ENCODE measurements around the gene CKS2.
"Not testable (repeated sequence)": the region's sequence is repeated elsewhere in the genome, so short reads cannot be mapped to it uniquely, and the experiment has no call there.

The CKS2 gene

DNA sequence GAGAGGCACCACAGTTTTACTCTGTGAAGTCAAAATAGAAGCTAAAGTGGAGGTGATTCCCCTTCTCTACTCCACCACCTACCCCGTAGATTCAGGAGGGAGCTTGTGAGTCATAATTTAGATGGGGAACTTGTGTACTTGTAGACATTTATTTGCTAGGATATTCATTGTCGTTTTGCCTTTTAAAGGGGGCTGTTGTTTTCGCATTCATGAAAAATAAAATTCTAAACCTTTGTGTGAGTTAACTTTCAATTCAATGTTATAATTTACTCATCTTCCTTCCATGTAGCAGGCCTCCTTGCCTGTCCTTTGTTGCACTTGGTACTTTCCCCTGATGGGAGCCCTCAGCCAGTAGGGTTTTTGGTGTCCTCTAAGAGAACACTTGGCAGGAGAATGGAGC lies 29.3 kb downstream of the CKS2 start:
- Histone ChIP-seq H3K36me3 (peaks cover 67% of the 10 kb centered on the region), H3K27ac (no peak overlapping the region), H3K27me3 (ENCODE audit: insufficient read depth, low read depth, severe bottlenecking) (no peaks in the 10 kb centered on the region), H3K9me3 (ENCODE audit: severe bottlenecking) (no peaks in the 10 kb centered on the region), H3K4me3 (ENCODE audit: low read depth, low read length) (no peak overlapping the region)
- DNase-seq, result no peak
- TF ChIP-seq, protein P1, sequence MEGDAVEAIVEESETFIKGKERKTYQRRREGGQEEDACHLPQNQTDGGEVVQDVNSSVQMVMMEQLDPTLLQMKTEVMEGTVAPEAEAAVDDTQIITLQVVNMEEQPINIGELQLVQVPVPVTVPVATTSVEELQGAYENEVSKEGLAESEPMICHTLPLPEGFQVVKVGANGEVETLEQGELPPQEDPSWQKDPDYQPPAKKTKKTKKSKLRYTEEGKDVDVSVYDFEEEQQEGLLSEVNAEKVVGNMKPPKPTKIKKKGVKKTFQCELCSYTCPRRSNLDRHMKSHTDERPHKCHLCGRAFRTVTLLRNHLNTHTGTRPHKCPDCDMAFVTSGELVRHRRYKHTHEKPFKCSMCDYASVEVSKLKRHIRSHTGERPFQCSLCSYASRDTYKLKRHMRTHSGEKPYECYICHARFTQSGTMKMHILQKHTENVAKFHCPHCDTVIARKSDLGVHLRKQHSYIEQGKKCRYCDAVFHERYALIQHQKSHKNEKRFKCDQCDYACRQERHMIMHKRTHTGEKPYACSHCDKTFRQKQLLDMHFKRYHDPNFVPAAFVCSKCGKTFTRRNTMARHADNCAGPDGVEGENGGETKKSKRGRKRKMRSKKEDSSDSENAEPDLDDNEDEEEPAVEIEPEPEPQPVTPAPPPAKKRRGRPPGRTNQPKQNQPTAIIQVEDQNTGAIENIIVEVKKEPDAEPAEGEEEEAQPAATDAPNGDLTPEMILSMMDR (IDR thresholded peaks at IDR 0.05; ENCODE audit: low read depth, low read length), result no peak

DNA sequence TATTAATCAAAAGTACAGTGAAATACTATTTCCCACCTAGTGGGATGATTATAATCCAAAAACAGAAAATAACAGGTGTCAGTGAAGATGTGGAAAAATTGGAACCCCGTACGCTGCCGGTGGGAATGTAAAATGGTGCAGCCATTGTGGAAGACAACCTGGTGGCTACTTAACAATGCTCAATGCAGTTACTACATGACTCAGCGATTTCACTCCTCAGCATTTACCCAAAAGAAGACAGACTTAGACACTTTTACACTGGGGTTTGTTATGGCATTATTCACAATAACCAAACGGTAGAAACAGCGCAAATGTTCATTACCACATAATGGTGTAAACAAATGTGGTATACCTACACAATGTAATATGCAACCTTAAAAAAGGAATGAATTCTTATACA lies 31.2 kb downstream of the CKS2 start:
- TF ChIP-seq, protein P1 (IDR thresholded peaks at IDR 0.05; ENCODE audit: low read depth, low read length), result no peak
- peaks cover 67% of the 10 kb centered on the region for H3K36me3 ChIP-seq
- no peak for DNase-seq
- no peak overlapping the region for H3K27ac ChIP-seq
- H3K9me3 ChIP-seq (ENCODE audit: severe bottlenecking), result no peaks in the 10 kb centered on the region
- H3K27me3 ChIP-seq (ENCODE audit: insufficient read depth, low read depth, severe bottlenecking), result no peaks in the 10 kb centered on the region
- H3K4me3 ChIP-seq (ENCODE audit: low read depth, low read length), result no peak overlapping the region

DNA sequence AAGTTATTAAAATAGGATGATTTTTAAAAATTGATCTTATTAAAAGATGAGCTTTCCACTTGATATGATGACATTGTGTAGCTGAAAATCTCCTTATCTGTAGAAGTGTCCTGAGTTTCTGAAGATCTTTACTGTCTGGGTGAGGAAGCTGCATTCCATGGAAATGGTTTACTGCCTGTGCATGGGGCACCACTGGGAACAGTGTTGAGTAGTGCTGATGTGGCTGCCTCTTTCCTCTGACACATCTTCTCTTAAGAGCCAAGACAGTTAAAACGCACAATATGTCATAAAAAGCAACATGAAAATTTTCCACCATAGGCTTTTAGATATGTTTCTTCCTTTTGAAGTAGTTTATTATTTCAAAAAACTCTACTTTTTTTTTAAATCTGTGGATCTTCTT lies 32.0 kb downstream of the CKS2 start:
- DNase-seq, result no peak
- H3K36me3 ChIP-seq, result peaks cover 72% of the 10 kb centered on the region

DNA sequence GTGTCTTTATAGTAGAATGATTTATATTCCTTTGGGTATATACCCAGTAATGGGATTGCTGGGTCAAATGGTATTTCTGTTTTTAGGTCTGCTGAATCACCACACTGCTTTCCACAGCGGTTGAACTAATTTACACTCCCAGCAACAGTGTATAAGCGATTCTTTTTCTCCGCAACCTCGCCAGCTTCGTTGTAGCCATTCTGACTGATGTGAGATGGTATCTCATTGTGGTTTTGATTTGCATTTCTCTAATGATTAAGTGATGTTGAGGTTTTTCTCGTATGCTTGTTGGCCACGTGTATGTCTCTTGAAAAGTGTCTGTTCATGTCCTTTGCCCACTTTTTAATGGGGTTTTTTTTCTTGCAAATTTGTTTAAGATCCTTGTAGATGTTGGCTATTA lies 32.8 kb downstream of the CKS2 start:
- H3K9me3 ChIP-seq (ENCODE audit: severe bottlenecking); H3K27me3 ChIP-seq (ENCODE audit: insufficient read depth, low read depth, severe bottlenecking); H3K4me3 ChIP-seq (ENCODE audit: low read depth, low read length); H3K27ac ChIP-seq; DNase-seq: not testable (repeated sequence)
- peaks cover 72% of the 10 kb centered on the region for H3K36me3 ChIP-seq

More for the DNA sequence above, 32.0 kb downstream of the CKS2 start:
- no peaks in the 10 kb centered on the region for H3K27me3 ChIP-seq (ENCODE audit: insufficient read depth, low read depth, severe bottlenecking)
- H3K9me3 ChIP-seq (ENCODE audit: severe bottlenecking), result no peaks in the 10 kb centered on the region
- H3K27ac ChIP-seq, result no peak overlapping the region
- H3K4me3 ChIP-seq (ENCODE audit: low read depth, low read length), result no peak overlapping the region
- TF ChIP-seq, protein P1 (IDR thresholded peaks at IDR 0.05; ENCODE audit: low read depth, low read length), result no peak

DNA sequence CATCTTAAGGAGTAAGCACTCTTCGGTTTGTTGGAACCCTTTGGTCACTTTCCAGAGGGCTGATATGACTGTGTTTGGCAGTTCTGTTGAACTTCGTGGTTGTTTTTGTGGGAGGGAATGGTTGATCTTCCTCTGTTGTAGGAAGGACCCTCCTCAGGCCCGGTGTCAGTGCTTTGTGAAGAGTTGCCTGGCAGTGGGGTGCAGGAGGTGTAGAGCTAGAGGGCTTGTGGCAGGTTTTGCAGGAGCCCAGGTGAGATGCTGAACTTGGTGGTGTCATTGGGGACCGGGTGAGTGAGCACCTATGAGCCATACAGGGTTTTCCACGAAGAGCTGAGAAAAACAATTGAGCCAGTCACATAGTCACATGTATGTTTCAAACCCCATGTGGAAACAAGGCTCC lies 34.5 kb downstream of the CKS2 start:
- DNase-seq, result no peak
- peaks cover 84% of the 10 kb centered on the region for H3K36me3 ChIP-seq
- H3K9me3 ChIP-seq (ENCODE audit: severe bottlenecking), result no peaks in the 10 kb centered on the region
- H3K27ac ChIP-seq, result no peak overlapping the region
- TF ChIP-seq, protein P1 (IDR thresholded peaks at IDR 0.05; ENCODE audit: low read depth, low read length), result no peak
- H3K4me3 ChIP-seq (ENCODE audit: low read depth, low read length), result no peak overlapping the region
- no peaks in the 10 kb centered on the region for H3K27me3 ChIP-seq (ENCODE audit: insufficient read depth, low read depth, severe bottlenecking)

DNA sequence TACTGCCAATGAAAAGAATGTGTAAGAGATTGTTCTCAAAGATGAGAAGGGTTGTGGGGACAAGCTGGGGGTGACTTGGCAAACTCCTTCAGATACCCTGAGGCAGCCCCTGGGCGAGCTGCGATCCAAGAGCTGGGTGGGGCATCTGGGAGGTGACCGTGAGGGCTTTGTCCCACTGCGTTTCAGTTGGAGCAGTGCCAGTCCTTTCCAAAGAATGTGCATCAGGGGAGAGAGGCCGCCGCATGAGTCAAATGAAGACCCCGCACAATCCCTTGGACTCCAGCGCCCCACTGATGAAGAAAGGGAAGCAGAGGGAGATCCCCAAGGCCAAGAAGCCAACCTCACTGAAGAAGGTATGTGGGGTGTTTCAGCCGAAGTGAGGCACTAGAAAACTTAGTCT lies 35.7 kb downstream of the CKS2 start:
- TF ChIP-seq, protein P1 (IDR thresholded peaks at IDR 0.05; ENCODE audit: low read depth, low read length), result no peak

More for the DNA sequence above, 35.7 kb downstream of the CKS2 start:
- DNase-seq, result no peak
- Histone ChIP-seq H3K27me3 (ENCODE audit: insufficient read depth, low read depth, severe bottlenecking) (no peaks in the 10 kb centered on the region), H3K9me3 (ENCODE audit: severe bottlenecking) (no peaks in the 10 kb centered on the region), H3K4me3 (ENCODE audit: low read depth, low read length) (no peak overlapping the region), H3K27ac (no peak overlapping the region), H3K36me3 (peaks cover 85% of the 10 kb centered on the region)

All from WERI-Rb-1 (cell line).